Measurements from ENCODE around the gene WDR73. TPM values are rescaled to one million over a fixed set of nuclear protein-coding genes. Genes with fewer than 3 reads are reported as not detected.

WDR73 gene
- polyA plus RNA-seq, 3 donors = 12.1 to 19.9 (median 14.3) TPM

DNA sequence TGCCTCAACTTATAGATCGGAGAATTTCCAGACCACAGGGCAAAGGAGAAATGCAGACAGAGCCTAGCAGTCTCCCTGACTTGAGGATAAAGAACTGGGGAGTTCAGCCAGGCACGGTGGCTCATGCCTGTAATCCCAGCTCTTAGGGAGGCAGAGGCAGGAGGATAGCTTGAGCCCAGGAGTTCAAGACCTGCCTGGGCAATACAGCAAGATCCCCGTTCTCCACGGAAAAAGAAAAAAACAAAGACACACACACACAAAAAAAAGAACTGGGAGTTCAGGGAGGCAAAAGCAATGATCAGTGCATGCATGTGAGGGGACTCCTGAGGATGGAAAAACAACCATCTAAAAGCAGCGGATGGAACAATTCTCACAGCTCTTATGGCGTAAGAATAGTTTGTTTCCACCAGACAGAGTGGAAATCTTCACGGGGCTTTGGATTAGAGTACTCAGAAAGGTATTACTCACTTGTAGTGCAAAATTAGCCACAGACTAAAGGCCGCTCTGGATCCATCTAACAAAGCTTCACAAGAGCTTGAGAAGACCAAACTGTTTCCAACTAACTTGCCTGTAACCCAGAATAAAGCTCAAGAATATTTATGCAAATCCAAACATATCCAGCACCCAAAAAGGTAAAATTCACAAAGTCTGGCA is 45.6 kb upstream of the WDR73 start:
- 96% methylated on average over 6 of the region's 8 CpGs for WGBS (ENCODE audit: insufficient coverage)
- Mint-ChIP-seq H3K4me1 (peaks cover 23% of the 10 kb centered on the region), H3K27ac (peak overlapping the region in 4 of 7 donors; percentile 1 to 53 (median 38)), H3K36me3 (peaks cover 6 to 15% of the 10 kb centered on the region in 2 donors), H3K4me3 (no peak overlapping the region), H3K27me3 (ENCODE audit: low read depth in 3 of 3) (no peaks in the 10 kb centered on the region), H3K9me3 (no peaks in the 10 kb centered on the region)
- Histone ChIP-seq H3K36me3 (replicated peaks in 1 of 2; ENCODE audit: control insufficient read depth in 1 of 2, insufficient read depth in 2 of 2, low read length in 2 of 2) (peaks cover 0 to 15% of the 10 kb centered on the region in 2 donors), H3K27ac (ENCODE audit: low read depth in 1 of 2, low read length in 2 of 2) (no peak overlapping the region), H4K20me1 (ENCODE audit: insufficient read depth, low read length) (peaks cover 100% of the 10 kb centered on the region), H3K9me3 (replicated peaks in 1 of 2; ENCODE audit: control insufficient read depth in 1 of 2, insufficient read depth in 1 of 2, low read length in 2 of 2) (no peaks in the 10 kb centered on the region), H3K9ac (ENCODE audit: insufficient read depth, low read length, poor library complexity, severe bottlenecking) (no peak overlapping the region), H3K4me2 (replicated peaks; ENCODE audit: extremely low read depth, low read length, poor library complexity, severe bottlenecking) (no peak overlapping the region), H3K27me3 (ENCODE audit: control insufficient read depth in 2 of 2, insufficient read depth in 2 of 2, low read length in 2 of 2) (no peaks in the 10 kb centered on the region), H3K4me3 (replicated peaks in 1 of 3; ENCODE audit: low read depth in 2 of 3, low read length in 3 of 3) (no peak overlapping the region), H3K79me2 (ENCODE audit: insufficient read depth, low read length) (peaks cover 100% of the 10 kb centered on the region), H2AFZ (ENCODE audit: insufficient read depth, low read depth, low read length, poor library complexity, severe bottlenecking) (no peak overlapping the region), H3K4me1 (ENCODE audit: control insufficient read depth in 1 of 2, insufficient read depth in 2 of 2, low read length in 2 of 2) (peaks cover 11 to 24% of the 10 kb centered on the region in 2 donors)
- intact Hi-C loops (cut with micrococcal nuclease) = loop anchor here in 1 of 2 donors (10.0 kb wide), 1 partner anchor 45 kb away; the partner anchor contains the start of gene ZNF592
- DNase-seq = no peak
- no peak for TF ChIP-seq CTCF (IDR thresholded peaks at IDR 0.05)

- no peak overlapping the region for H3K9ac ChIP-seq (ENCODE audit: insufficient read depth, low read length, poor library complexity, severe bottlenecking)
- H3K27me3 Mint-ChIP-seq (ENCODE audit: low read depth in 3 of 3) = no peaks in the 10 kb centered on the region
- H3K27me3 ChIP-seq (ENCODE audit: control insufficient read depth in 2 of 2, insufficient read depth in 2 of 2, low read length in 2 of 2) = no peaks in the 10 kb centered on the region
- no peak overlapping the region for H2AFZ ChIP-seq (ENCODE audit: insufficient read depth, low read depth, low read length, poor library complexity, severe bottlenecking)
- H3K27ac Mint-ChIP-seq = peak overlapping the region; percentile 2 to 83 (median 69)
- H3K4me3 ChIP-seq (replicated peaks in 1 of 3; ENCODE audit: low read depth in 2 of 3, low read length in 3 of 3) = no peak overlapping the region
- H3K4me2 ChIP-seq (replicated peaks; ENCODE audit: extremely low read depth, low read length, poor library complexity, severe bottlenecking) = no peak overlapping the region
- peaks cover 0 to 13% of the 10 kb centered on the region in 2 donors for H3K36me3 ChIP-seq (replicated peaks in 1 of 2; ENCODE audit: control insufficient read depth in 1 of 2, insufficient read depth in 2 of 2, low read length in 2 of 2)
- H3K4me1 Mint-ChIP-seq = peaks cover 11% of the 10 kb centered on the region
- peaks cover 7 to 12% of the 10 kb centered on the region in 2 donors for H3K4me1 ChIP-seq (ENCODE audit: control insufficient read depth in 1 of 2, insufficient read depth in 2 of 2, low read length in 2 of 2)
- TF ChIP-seq CTCF (IDR thresholded peaks at IDR 0.05) = no peak
- peaks cover 100% of the 10 kb centered on the region for H4K20me1 ChIP-seq (ENCODE audit: insufficient read depth, low read length)
- DNase-seq = peak; percentile 6 to 38 (median 24)
- no CpG with 5 or more reads among the region's 1 CpG for WGBS (ENCODE audit: insufficient coverage)
- H3K4me3 Mint-ChIP-seq = no peak overlapping the region
- intact Hi-C loops (cut with micrococcal nuclease) = loop anchor here in 1 of 2 donors (10.0 kb wide), 1 partner anchor 47 kb away; the partner anchor contains the start of gene ZNF592
- peaks cover 7 to 8% of the 10 kb centered on the region in 2 donors for H3K36me3 Mint-ChIP-seq
- H3K9me3 ChIP-seq (replicated peaks in 1 of 2; ENCODE audit: control insufficient read depth in 1 of 2, insufficient read depth in 1 of 2, low read length in 2 of 2) = no peaks in the 10 kb centered on the region
- peak overlapping the region in 1 of 2 donors; percentile 58 for H3K27ac ChIP-seq (ENCODE audit: low read depth in 1 of 2, low read length in 2 of 2)
- no peaks in the 10 kb centered on the region for H3K9me3 Mint-ChIP-seq
- peaks cover 100% of the 10 kb centered on the region for H3K79me2 ChIP-seq (ENCODE audit: insufficient read depth, low read length)
Observed at GRCh38 chr15:84697236-84697990, 43.3 kb upstream of the WDR73 start.

Data from CD14-positive monocyte (primary cell).